Neural cell (in vitro differentiated cells): ENCODE measurements around the gene WWC1. TPM values are rescaled to one million over a fixed set of nuclear protein-coding genes. Genes with fewer than 3 reads are reported as not detected.

Source experiments
- H2AFZ ChIP-seq: fragments of 200-600, 300-800 bp; sonication (generic), shearing (Covaris generic); 2 replicates; pipeline ENCODE4 v1.6.0; 2014; ENCODE audit warnings: low read depth, mild to moderate bottlenecking, antibody characterized with exemption, low read length, moderate library complexity
- H3F3A ChIP-seq: fragments of 200-600 bp; shearing (Covaris generic); 2 replicates; pipeline ENCODE4 v1.6.1; 2016; ENCODE audit warnings: mild to moderate bottlenecking, moderate library complexity, mixed read lengths, antibody characterized with exemption, low read length; ENCODE audit not compliant: insufficient read depth, poor library complexity, severe bottlenecking
- H3K27ac ChIP-seq: fragments of 200-600, 300-800 bp; sonication (generic), shearing (Covaris generic); 2 replicates; pipeline ENCODE4 v1.5.1; 2014; ENCODE audit warnings: mild to moderate bottlenecking, low read length, moderate library complexity
- H3K27me3 ChIP-seq: fragments of 300-800, 200-600 bp; sonication (generic), shearing (Covaris generic); 2 replicates; pipeline ENCODE4 v1.6.0; 2014; ENCODE audit warnings: mild to moderate bottlenecking, low read depth, low read length, moderate library complexity; ENCODE audit not compliant: insufficient read depth
- H3K36me3 ChIP-seq: fragments of 300-800, 200-600 bp; sonication (generic), shearing (Covaris generic); 2 replicates; pipeline ENCODE4 v1.5.1; 2014; ENCODE audit warnings: mild to moderate bottlenecking, antibody characterized with exemption, low read length, moderate library complexity; ENCODE audit not compliant: insufficient read depth
- H3K4me2 ChIP-seq: fragments of 300-800, 200-600 bp; sonication (generic), shearing (Covaris generic); 2 replicates; pipeline ENCODE4 v1.6.0; 2014; ENCODE audit warnings: mild to moderate bottlenecking, low read length
- H3K4me3 ChIP-seq: fragments of 300-800, 200-600 bp; sonication (generic), shearing (Covaris generic); 2 replicates; pipeline ENCODE4 v1.5.1; 2014; ENCODE audit warnings: mild to moderate bottlenecking, low read length, moderate library complexity
- H3K79me2 ChIP-seq: fragments of 200-600 bp; shearing (Covaris generic); replicated peaks from 2 replicates; pipeline ENCODE4 v1.6.0; 2014; ENCODE audit warnings: mild to moderate bottlenecking, low read length, moderate library complexity; ENCODE audit not compliant: insufficient read depth
- H3K9ac ChIP-seq: fragments of 300-800, 200-600 bp; sonication (generic), shearing (Covaris generic); 2 replicates; pipeline ENCODE4 v1.6.1; 2016; ENCODE audit warnings: mild to moderate bottlenecking, low read length, mixed read lengths
- H3K9me2 ChIP-seq: fragments of 200-600 bp; shearing (Covaris generic); 2 replicates; pipeline ENCODE4 v1.6.1; 2016; ENCODE audit warnings: mild to moderate bottlenecking, low read length, mixed read lengths; ENCODE audit not compliant: insufficient read depth
- H3K9me3 ChIP-seq: fragments of 200-600, 300-800 bp; sonication (generic), shearing (Covaris generic); 2 replicates; pipeline ENCODE4 v1.6.1; 2016; ENCODE audit warnings: mild to moderate bottlenecking, mixed run types, low read length, moderate library complexity, mixed read lengths
- H4K20me1 ChIP-seq: fragments of 200-600 bp; shearing (Covaris generic); 2 replicates; pipeline ENCODE4 v1.6.1; 2016; ENCODE audit warnings: mild to moderate bottlenecking, mixed run types; ENCODE audit not compliant: insufficient read depth
- EP300 ChIP-seq: fragments of 450-650 bp; conservative IDR thresholded peaks from 2 replicates; pipeline ENCODE4 v1.6.1; 2014; ENCODE audit warnings: antibody characterized with exemption, mild to moderate bottlenecking, moderate library complexity; ENCODE audit not compliant: poor library complexity, severe bottlenecking
- EZH2 ChIP-seq: fragments of 200-600, 300-800 bp; shearing (Covaris generic), sonication (generic); IDR thresholded peaks from 2 replicates; pipeline ENCODE4 v1.6.1; 2014; ENCODE audit warnings: antibody characterized with exemption, low read length, borderline replicate concordance, mild to moderate bottlenecking; ENCODE audit not compliant: insufficient read depth, poor library complexity, severe bottlenecking
- MXI1 ChIP-seq: fragments of 450-650 bp; conservative IDR thresholded peaks from 2 replicates; pipeline ENCODE4 v1.6.1; 2014; ENCODE audit warnings: antibody characterized with exemption, mild to moderate bottlenecking; ENCODE audit not compliant: poor library complexity, severe bottlenecking
- POLR2AphosphoS5 ChIP-seq: IDR thresholded peaks from 2 replicates; pipeline ENCODE4 v1.6.1; 2012
- RAD21 ChIP-seq: fragments of 450-650 bp; conservative IDR thresholded peaks from 2 replicates; pipeline ENCODE4 v1.6.1; 2014; ENCODE audit warnings: antibody characterized with exemption, mild to moderate bottlenecking, moderate library complexity
- SMC3 ChIP-seq: fragments of 450-650 bp; conservative IDR thresholded peaks from 2 replicates; pipeline ENCODE4 v1.6.1; 2014; ENCODE audit warnings: antibody characterized with exemption, mild to moderate bottlenecking, moderate library complexity; ENCODE audit not compliant: poor library complexity
- TAF1 ChIP-seq: IDR thresholded peaks from 2 replicates; pipeline ENCODE4 v1.6.1; 2012; ENCODE audit warnings: low read depth
- polyA plus RNA-seq: library from polyadenylated mRNA; depleted of rRNA; stranded (reverse); fragments of >200 nt; gene quantifications from 2 replicates; pipeline ENCODE4 v1.2.3, GENCODE V29; 2014
- TF ChIP-seq, protein P1 (sequence below): IDR thresholded peaks from 2 replicates; pipeline ENCODE4 v1.6.1; 2012; ENCODE audit warnings: borderline replicate concordance
- TF ChIP-seq, protein P2 (sequence below): fragments of 450-650 bp; IDR thresholded peaks from 2 replicates; pipeline ENCODE4 v1.5.1; 2014; ENCODE audit warnings: antibody characterized with exemption, mild to moderate bottlenecking, moderate library complexity; ENCODE audit not compliant: poor library complexity, severe bottlenecking

Gene WWC1
- polyA plus RNA-seq, 1 donor from 2014 or later = 0.97 TPM

GRCh38 chr5:168464214-168464613 is 172.8 kb downstream of the WWC1 start:
- Histone ChIP-seq H3K36me3 (no peaks in the 10 kb centered on the region), H2AFZ (no peak overlapping the region)

GRCh38 chr5:168464641-168465040 is 173.2 kb downstream of the WWC1 start:
- H3K9me3 ChIP-seq = no peaks in the 10 kb centered on the region
- H3K4me3 ChIP-seq = no peak overlapping the region
- TF ChIP-seq MXI1 = no peak
- no peak overlapping the region for H3K4me2 ChIP-seq
- no peaks in the 10 kb centered on the region for H3K79me2 ChIP-seq
- no peaks in the 10 kb centered on the region for H3K27me3 ChIP-seq
- no peaks in the 10 kb centered on the region for H3K9me2 ChIP-seq
- no peak overlapping the region for H3K27ac ChIP-seq
- H2AFZ ChIP-seq = no peak overlapping the region
- no peaks in the 10 kb centered on the region for H3K36me3 ChIP-seq
- H4K20me1 ChIP-seq = no peaks in the 10 kb centered on the region
- no peak overlapping the region for H3K9ac ChIP-seq
- no peaks in the 10 kb centered on the region for H3F3A ChIP-seq

More at GRCh38 chr5:168464214-168464613, 172.8 kb downstream of the WWC1 start:
- TF ChIP-seq MXI1 = no peak
- TF ChIP-seq SMC3 = no peak
- TF ChIP-seq POLR2AphosphoS5 = no peak
- no peak for TF ChIP-seq TAF1
- TF ChIP-seq, protein P1, sequence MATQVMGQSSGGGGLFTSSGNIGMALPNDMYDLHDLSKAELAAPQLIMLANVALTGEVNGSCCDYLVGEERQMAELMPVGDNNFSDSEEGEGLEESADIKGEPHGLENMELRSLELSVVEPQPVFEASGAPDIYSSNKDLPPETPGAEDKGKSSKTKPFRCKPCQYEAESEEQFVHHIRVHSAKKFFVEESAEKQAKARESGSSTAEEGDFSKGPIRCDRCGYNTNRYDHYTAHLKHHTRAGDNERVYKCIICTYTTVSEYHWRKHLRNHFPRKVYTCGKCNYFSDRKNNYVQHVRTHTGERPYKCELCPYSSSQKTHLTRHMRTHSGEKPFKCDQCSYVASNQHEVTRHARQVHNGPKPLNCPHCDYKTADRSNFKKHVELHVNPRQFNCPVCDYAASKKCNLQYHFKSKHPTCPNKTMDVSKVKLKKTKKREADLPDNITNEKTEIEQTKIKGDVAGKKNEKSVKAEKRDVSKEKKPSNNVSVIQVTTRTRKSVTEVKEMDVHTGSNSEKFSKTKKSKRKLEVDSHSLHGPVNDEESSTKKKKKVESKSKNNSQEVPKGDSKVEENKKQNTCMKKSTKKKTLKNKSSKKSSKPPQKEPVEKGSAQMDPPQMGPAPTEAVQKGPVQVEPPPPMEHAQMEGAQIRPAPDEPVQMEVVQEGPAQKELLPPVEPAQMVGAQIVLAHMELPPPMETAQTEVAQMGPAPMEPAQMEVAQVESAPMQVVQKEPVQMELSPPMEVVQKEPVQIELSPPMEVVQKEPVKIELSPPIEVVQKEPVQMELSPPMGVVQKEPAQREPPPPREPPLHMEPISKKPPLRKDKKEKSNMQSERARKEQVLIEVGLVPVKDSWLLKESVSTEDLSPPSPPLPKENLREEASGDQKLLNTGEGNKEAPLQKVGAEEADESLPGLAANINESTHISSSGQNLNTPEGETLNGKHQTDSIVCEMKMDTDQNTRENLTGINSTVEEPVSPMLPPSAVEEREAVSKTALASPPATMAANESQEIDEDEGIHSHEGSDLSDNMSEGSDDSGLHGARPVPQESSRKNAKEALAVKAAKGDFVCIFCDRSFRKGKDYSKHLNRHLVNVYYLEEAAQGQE = no peak
- TF ChIP-seq RAD21 = no peak
- TF ChIP-seq, protein P2, sequence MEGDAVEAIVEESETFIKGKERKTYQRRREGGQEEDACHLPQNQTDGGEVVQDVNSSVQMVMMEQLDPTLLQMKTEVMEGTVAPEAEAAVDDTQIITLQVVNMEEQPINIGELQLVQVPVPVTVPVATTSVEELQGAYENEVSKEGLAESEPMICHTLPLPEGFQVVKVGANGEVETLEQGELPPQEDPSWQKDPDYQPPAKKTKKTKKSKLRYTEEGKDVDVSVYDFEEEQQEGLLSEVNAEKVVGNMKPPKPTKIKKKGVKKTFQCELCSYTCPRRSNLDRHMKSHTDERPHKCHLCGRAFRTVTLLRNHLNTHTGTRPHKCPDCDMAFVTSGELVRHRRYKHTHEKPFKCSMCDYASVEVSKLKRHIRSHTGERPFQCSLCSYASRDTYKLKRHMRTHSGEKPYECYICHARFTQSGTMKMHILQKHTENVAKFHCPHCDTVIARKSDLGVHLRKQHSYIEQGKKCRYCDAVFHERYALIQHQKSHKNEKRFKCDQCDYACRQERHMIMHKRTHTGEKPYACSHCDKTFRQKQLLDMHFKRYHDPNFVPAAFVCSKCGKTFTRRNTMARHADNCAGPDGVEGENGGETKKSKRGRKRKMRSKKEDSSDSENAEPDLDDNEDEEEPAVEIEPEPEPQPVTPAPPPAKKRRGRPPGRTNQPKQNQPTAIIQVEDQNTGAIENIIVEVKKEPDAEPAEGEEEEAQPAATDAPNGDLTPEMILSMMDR = no peak
- H3K4me3 ChIP-seq = no peak overlapping the region
- no peak overlapping the region for H3K9ac ChIP-seq
- no peaks in the 10 kb centered on the region for H3K79me2 ChIP-seq
- no peaks in the 10 kb centered on the region for H3F3A ChIP-seq
- no peak overlapping the region for H3K27ac ChIP-seq
- no peaks in the 10 kb centered on the region for H4K20me1 ChIP-seq
- H3K9me2 ChIP-seq = no peaks in the 10 kb centered on the region
- H3K4me2 ChIP-seq = no peak overlapping the region
- H3K9me3 ChIP-seq = no peaks in the 10 kb centered on the region
- no peaks in the 10 kb centered on the region for H3K27me3 ChIP-seq

DNA sequence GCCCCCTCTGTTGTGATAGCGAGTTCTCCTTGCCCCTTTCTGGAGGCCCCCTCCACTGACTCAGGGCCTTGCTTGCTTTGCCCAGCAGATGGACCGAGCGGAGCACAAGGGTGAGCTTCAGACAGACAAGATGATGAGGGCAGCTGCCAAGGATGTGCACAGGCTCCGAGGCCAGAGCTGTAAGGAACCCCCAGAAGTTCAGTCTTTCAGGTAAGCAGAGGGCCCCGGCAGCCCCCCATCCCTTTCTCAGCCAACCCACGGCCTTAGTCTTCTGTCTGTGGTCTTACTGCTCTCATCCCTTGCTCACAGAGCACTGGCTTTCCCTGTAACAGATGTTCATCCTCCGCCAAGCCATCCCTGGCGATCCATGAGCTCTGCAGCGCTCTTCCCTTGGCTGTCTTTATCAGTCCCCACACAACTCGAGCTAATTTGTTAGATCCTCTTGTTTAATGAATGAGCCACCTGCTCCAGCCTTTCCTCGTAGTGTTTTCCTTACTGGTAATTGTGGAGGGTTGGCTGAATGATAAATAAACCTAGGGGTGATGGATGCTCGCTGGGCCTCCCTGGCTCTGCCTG is 176.4 kb downstream of the WWC1 start:
- no peaks in the 10 kb centered on the region for H3K27me3 ChIP-seq
- H3K4me2 ChIP-seq = no peak overlapping the region

More for the DNA sequence above, 176.4 kb downstream of the WWC1 start:
- Histone ChIP-seq H4K20me1 (no peaks in the 10 kb centered on the region), H3K9ac (no peak overlapping the region), H3K27ac (no peak overlapping the region), H3K4me3 (no peak overlapping the region), H3F3A (no peaks in the 10 kb centered on the region), H3K36me3 (no peaks in the 10 kb centered on the region), H2AFZ (no peak overlapping the region), H3K79me2 (no peaks in the 10 kb centered on the region), H3K9me3 (no peaks in the 10 kb centered on the region), H3K9me2 (no peaks in the 10 kb centered on the region)
- no peak for TF ChIP-seq EZH2
- no peak for TF ChIP-seq EP300
- no peak for TF ChIP-seq TAF1
- TF ChIP-seq MXI1 = no peak
- TF ChIP-seq SMC3 = no peak
- no peak for TF ChIP-seq RAD21
- no peak for TF ChIP-seq POLR2AphosphoS5
- TF ChIP-seq, protein P1 = no peak
- TF ChIP-seq, protein P2 = no peak
